ES-I3 (cell line): ENCODE measurements around the gene TP53RK.

Experiments
- H3K36me3 ChIP-seq: 2 replicates; pipeline ENCODE4 v1.6.1; 2013; ENCODE audit warnings: mild to moderate bottlenecking, low read length, control low read depth, moderate library complexity; ENCODE audit not compliant: insufficient read depth
- H3K4me1 ChIP-seq: 2 replicates; pipeline ENCODE4 v1.6.1; 2013; ENCODE audit warnings: mild to moderate bottlenecking, control low read depth, low read length; ENCODE audit not compliant: insufficient read depth
- H3K9ac ChIP-seq: 2 replicates; pipeline ENCODE4 v1.6.1; 2013; ENCODE audit warnings: low read depth, mild to moderate bottlenecking, low read length, moderate library complexity
- H3K9me3 ChIP-seq: 2 replicates; pipeline ENCODE4 v1.6.1; 2013; ENCODE audit warnings: mild to moderate bottlenecking, low read length, moderate library complexity; ENCODE audit not compliant: control insufficient read depth, insufficient read depth

The TP53RK gene

GRCh38 chr20:46649965-46650542, 39.2 kb downstream of the TP53RK start:
- no peaks in the 10 kb centered on the region for H3K36me3 ChIP-seq
- H3K9me3 ChIP-seq: no peaks in the 10 kb centered on the region
- no peaks in the 10 kb centered on the region for H3K4me1 ChIP-seq
- no peak overlapping the region for H3K9ac ChIP-seq

GRCh38 chr20:46649650-46649949, 39.6 kb downstream of the TP53RK start:
- Histone ChIP-seq H3K9ac (no peak overlapping the region), H3K36me3 (no peaks in the 10 kb centered on the region), H3K9me3 (no peaks in the 10 kb centered on the region), H3K4me1 (no peaks in the 10 kb centered on the region)

GRCh38 chr20:46648903-46649649, 40.2 kb downstream of the TP53RK start:
- Histone ChIP-seq H3K4me1 (no peaks in the 10 kb centered on the region), H3K9me3 (no peaks in the 10 kb centered on the region), H3K9ac (no peak overlapping the region), H3K36me3 (no peaks in the 10 kb centered on the region)

- Histone ChIP-seq H3K9ac (no peak overlapping the region), H3K4me1 (no peaks in the 10 kb centered on the region), H3K36me3 (no peaks in the 10 kb centered on the region), H3K9me3 (no peaks in the 10 kb centered on the region)
Observed at GRCh38 chr20:46647469-46647868, 41.8 kb downstream of the TP53RK start.

DNA sequence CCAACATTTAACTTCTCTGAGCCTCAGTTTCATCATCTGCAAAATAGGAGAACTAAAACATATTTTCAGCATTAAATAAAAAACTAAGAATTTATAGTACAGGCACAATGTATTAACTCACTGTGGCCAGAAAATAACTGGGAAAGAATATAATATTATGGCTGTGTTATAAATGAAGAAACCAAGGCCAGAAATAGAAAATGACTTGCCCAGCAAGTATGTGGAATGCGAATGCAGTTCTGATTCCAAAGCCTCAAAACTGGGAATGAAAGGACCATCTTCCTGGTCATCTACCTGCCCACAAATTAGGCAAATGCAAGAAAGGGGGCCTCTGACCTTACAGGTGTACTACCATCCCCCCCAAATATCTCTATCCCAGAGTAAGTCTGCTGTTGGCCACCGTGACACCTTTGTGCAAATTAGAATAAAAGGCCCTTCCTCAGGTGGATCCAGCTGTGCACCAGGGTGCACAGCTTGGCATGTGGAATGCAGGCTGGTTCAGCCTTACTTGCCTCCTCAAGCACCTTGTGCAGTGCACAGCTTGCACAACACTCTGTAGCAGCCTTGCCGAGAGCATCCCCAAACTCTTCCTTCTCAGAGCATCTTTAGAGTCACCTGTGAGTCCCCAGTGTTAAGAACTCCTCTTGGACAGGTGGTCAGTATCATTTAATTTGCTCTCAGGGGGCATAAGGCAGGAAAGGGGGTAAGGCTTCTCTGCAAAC, 42.4 kb downstream of the TP53RK start:
- Histone ChIP-seq H3K36me3 (no peaks in the 10 kb centered on the region), H3K9me3 (no peaks in the 10 kb centered on the region), H3K4me1 (no peaks in the 10 kb centered on the region), H3K9ac (no peak overlapping the region)

- no peaks in the 10 kb centered on the region for H3K4me1 ChIP-seq
- H3K9me3 ChIP-seq: no peaks in the 10 kb centered on the region
- H3K36me3 ChIP-seq: no peaks in the 10 kb centered on the region
- H3K9ac ChIP-seq: no peak overlapping the region
Observed at GRCh38 chr20:46646122-46646521, 43.1 kb downstream of the TP53RK start.

GRCh38 chr20:46644733-46645132, 44.5 kb downstream of the TP53RK start:
- Histone ChIP-seq H3K9ac (no peak overlapping the region), H3K9me3 (no peaks in the 10 kb centered on the region), H3K4me1 (peaks cover 6% of the 10 kb centered on the region; the same call in 1 of the 2 replicates), H3K36me3 (no peaks in the 10 kb centered on the region)

- H3K4me1 ChIP-seq: peaks cover 6% of the 10 kb centered on the region; the same call in 1 of the 2 replicates
- H3K9ac ChIP-seq: no peak overlapping the region
- H3K36me3 ChIP-seq: no peaks in the 10 kb centered on the region
- H3K9me3 ChIP-seq: no peaks in the 10 kb centered on the region
Observed at GRCh38 chr20:46644160-46644559, 45.1 kb downstream of the TP53RK start.

- no peaks in the 10 kb centered on the region for H3K9me3 ChIP-seq
- no peaks in the 10 kb centered on the region for H3K36me3 ChIP-seq
- peaks cover 13% of the 10 kb centered on the region; the same call in 1 of the 2 replicates for H3K4me1 ChIP-seq
- H3K9ac ChIP-seq: no peak overlapping the region
Observed at GRCh38 chr20:46642969-46643343, 46.3 kb downstream of the TP53RK start.

GRCh38 chr20:46642265-46642968, 46.8 kb downstream of the TP53RK start:
- no peak overlapping the region for H3K9ac ChIP-seq
- H3K36me3 ChIP-seq: no peaks in the 10 kb centered on the region
- H3K4me1 ChIP-seq: peaks cover 15% of the 10 kb centered on the region; the same call in 1 of the 2 replicates
- no peaks in the 10 kb centered on the region for H3K9me3 ChIP-seq

DNA sequence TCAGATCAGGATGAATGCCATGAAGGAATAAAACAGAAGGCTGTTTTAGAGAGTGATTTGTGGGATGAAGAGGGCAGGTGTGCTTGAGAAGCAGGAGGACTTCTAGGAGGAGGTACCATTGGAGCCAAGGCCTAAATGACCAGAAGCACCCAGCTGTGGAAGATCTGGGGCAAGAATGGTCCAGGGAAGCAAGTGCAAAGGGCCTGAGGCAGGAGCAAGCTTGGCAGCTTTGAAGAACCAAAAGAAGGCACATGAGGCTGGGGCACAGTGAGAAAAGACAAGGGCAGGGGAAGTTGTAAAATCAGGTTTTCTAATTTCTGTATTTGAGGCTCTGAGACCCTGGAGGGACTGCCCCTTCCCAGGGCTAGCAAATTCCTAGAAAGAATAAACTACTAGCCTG, 47.8 kb downstream of the TP53RK start:
- peaks cover 15% of the 10 kb centered on the region; the same call in 1 of the 2 replicates for H3K4me1 ChIP-seq
- H3K9ac ChIP-seq: no peak overlapping the region
- H3K9me3 ChIP-seq: no peaks in the 10 kb centered on the region
- no peaks in the 10 kb centered on the region for H3K36me3 ChIP-seq

DNA sequence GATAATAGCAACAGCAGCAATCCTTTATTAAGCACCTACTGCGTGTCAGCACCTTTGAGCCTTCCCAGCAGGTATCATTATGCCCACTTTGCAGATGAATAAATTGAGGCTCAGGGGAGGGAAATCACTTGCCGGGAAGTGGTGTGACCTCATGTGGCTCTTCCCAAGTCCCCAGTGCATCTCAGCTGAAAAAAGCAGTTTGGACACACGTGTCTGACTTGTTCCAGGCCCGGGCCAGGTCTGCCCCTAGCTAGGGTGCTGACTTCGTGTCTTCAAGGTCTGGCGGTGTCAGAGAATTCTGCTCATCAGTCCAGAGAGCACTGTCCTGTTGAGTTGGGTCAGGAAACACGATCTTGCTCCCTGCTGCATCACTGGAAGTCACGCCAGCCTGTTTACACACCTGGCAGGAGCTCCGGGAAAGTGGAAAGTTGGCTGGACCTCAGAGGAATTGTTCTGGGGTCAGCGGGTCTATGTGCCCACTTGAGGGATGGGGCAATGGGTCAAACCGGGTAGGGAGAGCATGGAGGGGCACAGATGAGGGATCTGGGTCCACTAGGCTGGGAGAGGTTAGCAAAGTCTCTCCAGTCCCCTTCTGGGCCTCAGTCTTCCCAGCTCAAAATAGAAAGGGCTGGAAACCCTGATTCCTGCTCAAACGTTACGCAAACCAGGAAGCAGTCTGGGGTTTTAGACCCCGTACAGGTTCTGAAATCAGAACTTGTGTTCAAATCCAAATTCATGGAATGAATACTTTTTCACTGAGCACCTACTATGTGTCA, 48.5 kb downstream of the TP53RK start:
- Histone ChIP-seq H3K9me3 (no peaks in the 10 kb centered on the region), H3K9ac (no peak overlapping the region), H3K36me3 (no peaks in the 10 kb centered on the region), H3K4me1 (peaks cover 15% of the 10 kb centered on the region; the same call in 1 of the 2 replicates)

GRCh38 chr20:46640044-46640443, 49.2 kb downstream of the TP53RK start:
- Histone ChIP-seq H3K36me3 (no peaks in the 10 kb centered on the region), H3K9me3 (no peaks in the 10 kb centered on the region), H3K9ac (no peak overlapping the region), H3K4me1 (peaks cover 15% of the 10 kb centered on the region; the same call in 1 of the 2 replicates)

DNA sequence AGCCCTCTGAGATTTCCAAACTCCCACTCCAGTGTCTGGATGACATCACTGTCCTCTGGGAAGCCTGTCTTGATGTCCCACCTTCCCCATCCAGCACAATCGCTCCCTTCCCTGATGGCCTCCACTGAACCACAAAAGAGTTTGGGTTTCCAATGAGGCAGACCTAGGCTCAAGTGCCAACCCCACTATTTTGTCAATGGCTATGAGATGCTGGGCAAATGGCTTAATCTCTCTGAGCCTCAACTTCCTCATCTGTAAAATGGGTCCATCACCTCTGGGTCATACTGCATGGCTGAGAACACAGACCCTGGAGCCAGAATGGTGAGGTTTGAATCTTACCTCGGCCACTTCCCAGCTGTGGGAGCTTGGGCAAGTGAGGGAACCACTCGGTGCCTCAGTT, 49.7 kb downstream of the TP53RK start:
- no peak overlapping the region for H3K9ac ChIP-seq
- no peaks in the 10 kb centered on the region for H3K9me3 ChIP-seq
- H3K36me3 ChIP-seq: no peaks in the 10 kb centered on the region
- peaks cover 15% of the 10 kb centered on the region; the same call in 1 of the 2 replicates for H3K4me1 ChIP-seq
